Mesenchymal stem cell (in vitro differentiated cells and primary cell): ENCODE data around the gene MYO10.
A peak's percentile ranks its signal among the peaks of the same experiment; 100 is the strongest.

Experiments
- DNase-seq: peaks from one replicate; pipeline ENCODE4 v3.0.0-alpha.2; 2013
- H2AFZ ChIP-seq: one replicate; pipeline ENCODE4 v1.6.1; 2013; ENCODE audit warnings: low read depth, mild to moderate bottlenecking, control low read depth, inconsistent platforms, low read length, moderate library complexity
- H2AK5ac ChIP-seq: 2 replicates; pipeline ENCODE4 v1.6.1; 2013; ENCODE audit warnings: low read length, moderate library complexity, mild to moderate bottlenecking, inconsistent platforms; ENCODE audit not compliant: severe bottlenecking
- H2BK120ac ChIP-seq: one replicate; pipeline ENCODE4 v1.6.1; 2013; ENCODE audit warnings: low read depth, mild to moderate bottlenecking, inconsistent platforms, low read length, moderate library complexity
- H2BK12ac ChIP-seq, 2 experiments: one replicate each; pipeline ENCODE4 v1.6.1; 2013; ENCODE audit warnings: inconsistent platforms in 2 of 2, low read length in 2 of 2, mild to moderate bottlenecking in 2 of 2, moderate library complexity in 2 of 2, control low read depth in 1 of 2
- H2BK15ac ChIP-seq: one replicate; pipeline ENCODE4 v1.6.1; 2013; ENCODE audit warnings: mild to moderate bottlenecking, low read depth, inconsistent platforms; ENCODE audit not compliant: poor library complexity, severe bottlenecking
- H2BK5ac ChIP-seq: 2 replicates; pipeline ENCODE4 v1.6.1; 2013; ENCODE audit warnings: low read depth, mild to moderate bottlenecking, low read length, control low read depth, inconsistent platforms; ENCODE audit not compliant: poor library complexity, severe bottlenecking
- H3K14ac ChIP-seq, 2 experiments: one replicate each; pipeline ENCODE4 v1.6.1; 2013; ENCODE audit warnings: inconsistent platforms in 2 of 2, low read length in 2 of 2, control low read depth in 1 of 2, mild to moderate bottlenecking in 1 of 2, moderate library complexity in 1 of 2
- H3K18ac ChIP-seq, 2 experiments: one replicate each; pipeline ENCODE4 v1.6.1; 2013; ENCODE audit warnings: inconsistent platforms in 2 of 2, low read length in 2 of 2, control low read depth in 1 of 2, low read depth in 1 of 2, mild to moderate bottlenecking in 1 of 2
- H3K23ac ChIP-seq, 2 experiments: one replicate each; pipeline ENCODE4 v1.6.1; 2013; ENCODE audit warnings: inconsistent platforms in 2 of 2, low read length in 2 of 2, mild to moderate bottlenecking in 2 of 2, moderate library complexity in 2 of 2, control low read depth in 1 of 2
- H3K27ac ChIP-seq: 2 replicates; pipeline ENCODE4 v1.5.1; 2013; ENCODE audit warnings: mild to moderate bottlenecking, moderate library complexity, low read length, control low read depth, inconsistent platforms; ENCODE audit not compliant: poor library complexity, severe bottlenecking
- H3K27me3 ChIP-seq, 2 experiments: 2 replicates each; pipeline versions ENCODE4 v1.6.1 to v1.7.0; 2013; ENCODE audit warnings: low read length in 2 of 2, mild to moderate bottlenecking in 2 of 2, moderate library complexity in 2 of 2, control low read depth in 1 of 2, inconsistent platforms in 1 of 2; ENCODE audit not compliant: control insufficient read depth in 1 of 2, insufficient read depth in 1 of 2
- H3K36me3 ChIP-seq, 2 experiments: 2 replicates each; pipeline versions ENCODE4 v1.6.1 to v1.7.0; 2013; ENCODE audit warnings: low read length in 2 of 2, control low read depth in 1 of 2, inconsistent platforms in 1 of 2, low read depth in 1 of 2, mild to moderate bottlenecking in 1 of 2; ENCODE audit not compliant: insufficient read depth in 2 of 2, control insufficient read depth in 1 of 2
- H3K4ac ChIP-seq, 2 experiments: one replicate each; pipeline ENCODE4 v1.6.1; 2013; ENCODE audit warnings: inconsistent platforms in 2 of 2, low read length in 2 of 2, mild to moderate bottlenecking in 2 of 2, moderate library complexity in 2 of 2, control low read depth in 1 of 2, low read depth in 1 of 2
- H3K4me1 ChIP-seq: 2 replicates; pipeline ENCODE4 v1.6.1; 2013; ENCODE audit warnings: low read depth, low read length, control low read depth; ENCODE audit not compliant: control insufficient read depth, insufficient read depth
- H3K4me2 ChIP-seq: 2 replicates; pipeline ENCODE4 v1.6.1; 2013; ENCODE audit warnings: low read length, mild to moderate bottlenecking, inconsistent platforms; ENCODE audit not compliant: poor library complexity, severe bottlenecking
- H3K4me3 ChIP-seq, 2 experiments: 2 replicates each; pipeline versions ENCODE4 v1.5.1 to v1.7.0; 2013; ENCODE audit warnings: low read length in 2 of 2, mild to moderate bottlenecking in 2 of 2, control low read depth in 1 of 2, low read depth in 1 of 2; ENCODE audit not compliant: insufficient read depth in 1 of 2
- H3K79me1 ChIP-seq: replicated peaks from 2 replicates; pipeline ENCODE4 v1.6.1; 2013; ENCODE audit warnings: mild to moderate bottlenecking, control low read depth, low read length, inconsistent platforms; ENCODE audit not compliant: poor library complexity, severe bottlenecking
- H3K9ac ChIP-seq: 2 replicates; pipeline ENCODE4 v1.7.0; 2013; ENCODE audit warnings: mild to moderate bottlenecking, low read length, moderate library complexity
- H3K9me3 ChIP-seq: 2 replicates; pipeline ENCODE4 v1.7.0; 2013; ENCODE audit warnings: mild to moderate bottlenecking, low read length; ENCODE audit not compliant: control insufficient read depth
- H4K8ac ChIP-seq: one replicate; pipeline ENCODE4 v1.6.1; 2013; ENCODE audit warnings: inconsistent platforms, mild to moderate bottlenecking, low read length, moderate library complexity
- H4K91ac ChIP-seq: one replicate; pipeline ENCODE4 v1.6.1; 2013; ENCODE audit warnings: mild to moderate bottlenecking, low read length, inconsistent platforms
- WGBS: methylation state at CpG from one replicate; pipeline ENCODE4 v1.1.7; 2013; ENCODE audit warnings: mixed read lengths; 5-methylcytosine and 5-hydroxymethylcytosine counted together

Gene MYO10

GRCh38 chr5:16894236-16895057 lies 41.6 kb downstream of the MYO10 start:
- WGBS = 41% methylated on average over 11 of the region's 13 CpGs
- Histone ChIP-seq H2BK5ac (no peak overlapping the region), H3K4me1 (peaks cover 16% of the 10 kb centered on the region)

GRCh38 chr5:16891033-16891432 lies 45.1 kb downstream of the MYO10 start:
- 66% methylated on average over 6 of the region's 8 CpGs for WGBS
- no peak for DNase-seq
- Histone ChIP-seq H4K8ac (no peak overlapping the region), H2AFZ (no peak overlapping the region), H3K18ac (no peak overlapping the region), H3K4ac (no peak overlapping the region), H2BK12ac (no peak overlapping the region), H2AK5ac (no peak overlapping the region), H2BK120ac (no peak overlapping the region), H3K27me3 (no peaks in the 10 kb centered on the region), H3K36me3 (no peaks in the 10 kb centered on the region), H3K23ac (no peak overlapping the region), H2BK5ac (no peak overlapping the region), H3K14ac (no peak overlapping the region), H3K79me1 (peaks cover 11% of the 10 kb centered on the region), H3K9me3 (no peaks in the 10 kb centered on the region), H4K91ac (no peak overlapping the region), H3K4me3 (no peak overlapping the region), H3K4me2 (no peak overlapping the region), H3K4me1 (peaks cover 16% of the 10 kb centered on the region), H3K9ac (no peak overlapping the region), H2BK15ac (no peak overlapping the region), H3K27ac (no peak overlapping the region)

More at GRCh38 chr5:16894236-16895057, 41.6 kb downstream of the MYO10 start:
- no peak overlapping the region for H3K4me3 ChIP-seq
- H4K91ac ChIP-seq = no peak overlapping the region
- no peak overlapping the region for H3K18ac ChIP-seq
- no peaks in the 10 kb centered on the region for H3K9me3 ChIP-seq
- no peak overlapping the region for H3K14ac ChIP-seq
- H3K23ac ChIP-seq = no peak overlapping the region
- peak overlapping the region; percentile 4 for H3K4me2 ChIP-seq
- no peak overlapping the region for H4K8ac ChIP-seq
- H2AK5ac ChIP-seq = no peak overlapping the region
- peaks cover 17% of the 10 kb centered on the region for H3K79me1 ChIP-seq
- peak overlapping the region; percentile 25 for H3K27ac ChIP-seq
- H3K27me3 ChIP-seq = no peaks in the 10 kb centered on the region
- no peak overlapping the region for H2AFZ ChIP-seq
- H3K4ac ChIP-seq = no peak overlapping the region
- peak; percentile 95 for DNase-seq
- H3K36me3 ChIP-seq = no peaks in the 10 kb centered on the region
- H2BK12ac ChIP-seq = peak overlapping the region in 1 of 2 experiments; percentile 46
- H3K9ac ChIP-seq = no peak overlapping the region
- H2BK120ac ChIP-seq = no peak overlapping the region
- no peak overlapping the region for H2BK15ac ChIP-seq

- Histone ChIP-seq H3K18ac (no peak overlapping the region), H4K91ac (no peak overlapping the region), H3K4me1 (peaks cover 17% of the 10 kb centered on the region), H2AFZ (no peak overlapping the region), H2BK12ac (no peak overlapping the region), H4K8ac (no peak overlapping the region), H2BK5ac (no peak overlapping the region), H3K9me3 (no peaks in the 10 kb centered on the region), H3K23ac (no peak overlapping the region), H3K79me1 (peaks cover 12% of the 10 kb centered on the region), H3K27ac (no peak overlapping the region), H3K4ac (no peak overlapping the region), H3K4me3 (no peak overlapping the region), H3K36me3 (no peaks in the 10 kb centered on the region), H3K14ac (no peak overlapping the region), H2BK15ac (no peak overlapping the region), H3K9ac (no peak overlapping the region), H3K4me2 (peak overlapping the region; percentile 25), H3K27me3 (no peaks in the 10 kb centered on the region), H2AK5ac (no peak overlapping the region), H2BK120ac (no peak overlapping the region)
- peak; percentile 48 for DNase-seq
- WGBS = 18% methylated on average over 4 of the region's 5 CpGs
These were observed 46.0 kb downstream of the MYO10 start for GRCh38 chr5:16889972-16890519.

GRCh38 chr5:16889203-16889971 lies 46.7 kb downstream of the MYO10 start:
- Histone ChIP-seq H3K79me1 (peaks cover 12% of the 10 kb centered on the region), H3K4me2 (no peak overlapping the region), H3K23ac (no peak overlapping the region), H3K14ac (no peak overlapping the region), H3K9me3 (no peaks in the 10 kb centered on the region), H4K91ac (no peak overlapping the region), H2BK120ac (no peak overlapping the region), H4K8ac (no peak overlapping the region), H2AFZ (no peak overlapping the region), H3K27ac (peak overlapping the region; percentile 66), H3K18ac (peak overlapping the region in 1 of 2 experiments; percentile 55), H3K4ac (no peak overlapping the region), H2AK5ac (no peak overlapping the region), H2BK15ac (no peak overlapping the region), H2BK12ac (peak overlapping the region in 1 of 2 experiments; percentile 53), H3K9ac (no peak overlapping the region), H3K27me3 (no peaks in the 10 kb centered on the region), H3K36me3 (no peaks in the 10 kb centered on the region), H3K4me1 (peaks cover 16% of the 10 kb centered on the region), H2BK5ac (no peak overlapping the region), H3K4me3 (no peak overlapping the region)
- peak; percentile 81 for DNase-seq
- 88% methylated on average over 5 of the region's 8 CpGs for WGBS
